ENCODE results near the gene RHBDF2.
"Not testable (repeated sequence)": the region's sequence is repeated elsewhere in the genome, so short reads cannot be mapped to it uniquely, and the experiment has no call there.

Gene RHBDF2

DNA sequence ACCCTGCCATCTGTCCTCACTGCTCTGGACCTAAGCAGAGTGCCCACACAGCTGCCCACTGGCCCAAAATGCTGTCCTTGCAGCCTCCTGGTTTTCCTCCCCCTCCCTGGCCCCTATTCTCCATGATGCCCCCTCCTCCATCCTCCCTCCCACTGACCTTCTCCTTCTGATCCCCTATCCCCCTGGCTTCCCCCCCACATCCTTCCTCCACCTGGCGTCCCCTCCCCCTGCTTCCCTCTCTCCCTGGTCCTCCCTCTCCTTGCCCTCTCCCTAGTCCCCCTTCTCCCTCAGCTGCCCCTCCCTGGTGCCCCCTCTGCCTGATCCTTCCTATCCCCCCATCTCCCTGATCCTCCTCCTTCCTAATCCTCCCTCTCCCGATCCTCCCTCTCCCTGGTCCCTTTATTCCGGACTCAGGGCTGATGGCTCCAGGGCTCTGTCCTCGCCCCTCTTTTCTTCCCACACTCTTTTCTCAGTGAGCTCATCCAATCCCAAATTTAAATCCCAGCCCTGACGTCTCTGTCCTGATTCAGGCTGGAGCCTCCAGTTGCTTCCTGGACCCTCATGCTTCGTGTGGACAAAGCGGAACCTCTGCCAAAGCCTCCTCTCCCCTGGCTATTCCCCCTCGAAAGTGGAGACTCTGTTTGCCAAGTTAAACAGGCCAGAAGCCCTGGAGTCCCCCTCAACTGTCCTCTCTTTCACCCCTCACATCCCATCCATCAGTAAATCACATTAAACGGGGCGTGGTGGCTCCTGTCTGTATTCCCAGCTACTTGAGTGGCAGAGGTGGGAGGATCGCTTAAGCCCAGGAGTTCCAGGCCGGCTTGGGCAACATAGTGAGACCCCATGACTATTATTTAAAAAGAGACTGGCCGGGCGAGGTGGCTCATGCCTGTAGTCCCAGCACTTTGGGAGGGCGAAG lies 18.1 kb upstream of the RHBDF2 start:
- TF ChIP-seq, protein P1, sequence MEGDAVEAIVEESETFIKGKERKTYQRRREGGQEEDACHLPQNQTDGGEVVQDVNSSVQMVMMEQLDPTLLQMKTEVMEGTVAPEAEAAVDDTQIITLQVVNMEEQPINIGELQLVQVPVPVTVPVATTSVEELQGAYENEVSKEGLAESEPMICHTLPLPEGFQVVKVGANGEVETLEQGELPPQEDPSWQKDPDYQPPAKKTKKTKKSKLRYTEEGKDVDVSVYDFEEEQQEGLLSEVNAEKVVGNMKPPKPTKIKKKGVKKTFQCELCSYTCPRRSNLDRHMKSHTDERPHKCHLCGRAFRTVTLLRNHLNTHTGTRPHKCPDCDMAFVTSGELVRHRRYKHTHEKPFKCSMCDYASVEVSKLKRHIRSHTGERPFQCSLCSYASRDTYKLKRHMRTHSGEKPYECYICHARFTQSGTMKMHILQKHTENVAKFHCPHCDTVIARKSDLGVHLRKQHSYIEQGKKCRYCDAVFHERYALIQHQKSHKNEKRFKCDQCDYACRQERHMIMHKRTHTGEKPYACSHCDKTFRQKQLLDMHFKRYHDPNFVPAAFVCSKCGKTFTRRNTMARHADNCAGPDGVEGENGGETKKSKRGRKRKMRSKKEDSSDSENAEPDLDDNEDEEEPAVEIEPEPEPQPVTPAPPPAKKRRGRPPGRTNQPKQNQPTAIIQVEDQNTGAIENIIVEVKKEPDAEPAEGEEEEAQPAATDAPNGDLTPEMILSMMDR (IDR thresholded peaks at IDR 0.05; ENCODE audit: borderline replicate concordance, insufficient read depth, low read depth, low read length) = no peak
- no peak overlapping the region for H3K4me3 ChIP-seq (ENCODE audit: low read depth, low read length)

DNA sequence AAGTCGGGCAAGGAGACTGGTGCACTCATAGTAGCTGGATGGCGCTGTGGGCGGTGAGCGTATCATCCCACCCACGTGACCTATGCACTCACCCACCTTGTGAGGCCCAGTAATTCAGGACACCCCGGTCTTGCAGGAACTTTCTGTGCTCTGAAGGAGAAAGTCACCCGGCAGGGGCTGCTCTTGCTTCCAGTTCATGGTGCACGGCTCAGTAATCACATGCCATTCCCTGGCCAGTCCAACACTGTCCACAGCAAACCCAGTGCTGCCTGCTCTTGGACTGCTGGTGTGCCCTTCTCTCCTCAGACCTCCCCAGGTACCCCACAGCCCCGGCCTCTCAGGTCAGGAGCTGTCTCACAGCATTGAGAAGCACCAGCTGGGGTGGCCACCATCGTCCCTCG lies 16.4 kb upstream of the RHBDF2 start:
- TF ChIP-seq, protein P1 (IDR thresholded peaks at IDR 0.05; ENCODE audit: borderline replicate concordance, insufficient read depth, low read depth, low read length) = no peak

DNA sequence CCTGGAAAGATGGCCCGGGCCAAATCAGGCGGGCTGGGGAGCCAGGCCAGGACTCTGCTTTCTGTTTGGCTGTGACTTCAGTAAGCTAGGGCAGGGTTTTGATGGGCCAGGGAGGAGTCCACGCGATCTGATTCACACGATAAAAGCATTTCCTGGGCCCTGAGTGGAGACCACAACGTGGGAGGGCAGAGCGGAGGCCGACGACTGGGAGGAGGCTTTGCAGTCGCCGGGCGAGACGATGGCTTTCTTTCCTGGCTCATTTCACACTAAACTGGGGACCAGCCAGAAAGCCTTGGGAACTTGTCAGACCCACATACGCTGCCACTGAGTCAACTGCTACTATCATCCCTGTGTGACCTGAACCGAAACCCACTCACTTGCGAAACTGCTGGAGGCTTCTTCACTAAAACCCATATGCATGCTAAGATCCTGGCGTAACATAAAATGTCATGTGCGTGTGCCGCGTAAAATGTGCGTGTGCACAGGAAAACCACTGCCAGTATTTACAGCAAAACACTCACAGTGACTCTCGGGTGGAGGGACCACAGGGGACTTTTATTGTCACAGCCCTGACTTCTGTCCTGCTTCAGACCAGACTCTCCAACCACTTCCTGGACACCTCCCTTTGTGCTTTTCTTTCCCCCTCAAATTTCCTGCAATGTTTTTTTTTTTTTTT lies 14.2 kb upstream of the RHBDF2 start:
- TF ChIP-seq, protein P1 (IDR thresholded peaks at IDR 0.05; ENCODE audit: borderline replicate concordance, insufficient read depth, low read depth, low read length) = no peak
- no peak overlapping the region for H3K4me3 ChIP-seq (ENCODE audit: low read depth, low read length)

More for the DNA sequence above, 16.4 kb upstream of the RHBDF2 start:
- no peak overlapping the region for H3K4me3 ChIP-seq (ENCODE audit: low read depth, low read length)

DNA sequence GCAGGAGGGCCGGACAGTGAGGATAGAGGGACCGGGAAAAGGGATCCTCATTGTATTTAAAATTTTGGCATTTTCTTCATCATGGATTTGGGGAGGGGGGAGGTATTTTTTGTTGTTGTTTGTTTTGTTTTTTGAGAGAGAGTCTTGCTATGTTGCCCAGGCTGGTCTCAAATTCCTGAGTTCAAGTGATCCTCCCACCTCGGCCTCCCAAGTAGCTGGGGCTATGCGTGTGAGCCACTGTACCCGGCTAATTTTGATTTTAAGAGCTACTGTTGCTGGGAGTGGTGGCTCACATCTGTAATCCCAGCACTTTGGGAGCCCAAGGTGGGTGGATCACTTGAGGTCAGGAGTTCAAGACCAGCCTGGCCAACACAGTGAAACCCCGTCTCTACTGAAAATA lies 13.1 kb upstream of the RHBDF2 start:
- H3K4me3 ChIP-seq (ENCODE audit: low read depth, low read length) = not testable (repeated sequence)

DNA sequence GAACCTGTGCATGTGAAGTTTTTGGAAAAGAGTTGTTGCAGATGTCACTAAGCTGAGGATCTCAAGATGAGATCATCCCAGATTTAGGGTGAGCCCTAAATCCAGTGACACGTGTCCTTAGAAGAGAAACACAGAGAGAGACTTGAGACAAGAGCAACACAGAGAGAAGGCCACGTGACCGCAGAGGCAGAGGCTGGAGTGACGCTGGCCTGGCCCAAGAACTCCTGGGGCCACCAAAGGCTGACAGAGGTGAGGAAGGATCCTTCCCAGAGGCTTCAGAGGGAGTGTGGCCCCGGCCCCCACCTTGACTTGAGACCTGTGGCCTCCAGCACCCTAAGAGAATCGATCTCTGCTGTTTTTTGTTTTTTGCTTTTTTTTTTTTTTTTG lies 12.1 kb upstream of the RHBDF2 start:
- H3K4me3 ChIP-seq (ENCODE audit: low read depth, low read length) = no peak overlapping the region
- TF ChIP-seq, protein P1 (IDR thresholded peaks at IDR 0.05; ENCODE audit: borderline replicate concordance, insufficient read depth, low read depth, low read length) = no peak

DNA sequence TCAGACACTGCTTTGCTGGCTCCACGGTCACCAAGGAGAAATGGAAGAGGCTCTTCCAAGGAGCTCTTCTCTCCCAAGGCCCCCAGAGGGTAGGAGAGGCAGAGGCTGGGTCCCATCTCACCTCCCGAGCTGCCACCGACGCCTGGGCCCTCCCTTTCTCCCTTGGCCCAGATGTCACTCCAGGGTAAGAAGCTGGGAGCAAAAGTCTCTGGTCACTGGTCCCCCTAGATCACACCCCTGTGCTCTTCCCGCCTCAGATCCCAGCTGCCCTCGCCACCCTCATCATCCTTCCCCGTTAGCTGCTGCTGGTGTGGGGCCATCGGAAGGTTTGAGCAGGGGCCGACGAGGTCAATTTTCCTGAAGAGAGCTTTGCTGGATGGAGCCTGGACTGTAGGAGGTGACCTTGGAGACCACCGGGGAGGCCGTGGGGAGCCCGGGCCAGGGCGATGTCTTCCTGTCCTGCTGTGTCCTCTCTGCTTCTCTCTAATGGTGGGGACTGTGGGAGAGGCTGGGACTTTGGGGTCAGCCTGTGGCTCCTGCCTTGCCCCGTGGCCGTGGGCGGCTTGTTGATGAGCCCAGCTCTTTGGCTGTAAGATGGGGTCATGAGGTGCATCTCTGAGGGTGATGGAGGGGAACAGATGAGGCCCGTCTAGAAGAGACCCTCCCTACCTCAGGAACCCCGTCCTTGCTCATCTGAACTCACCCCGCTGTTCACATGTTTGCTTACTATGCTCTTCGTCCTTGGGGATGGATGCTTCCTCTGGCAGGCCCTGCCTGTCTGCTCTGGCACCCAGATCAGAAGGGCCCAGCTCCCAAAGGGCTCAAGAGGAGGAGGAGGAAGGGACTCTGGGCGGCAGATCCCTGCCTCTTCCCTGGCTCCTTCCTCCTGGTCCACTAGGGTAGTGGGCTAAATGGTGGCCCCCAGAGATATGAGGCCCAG lies 11.4 kb upstream of the RHBDF2 start:
- TF ChIP-seq, protein P1 (IDR thresholded peaks at IDR 0.05; ENCODE audit: borderline replicate concordance, insufficient read depth, low read depth, low read length) = no peak
- no peak overlapping the region for H3K4me3 ChIP-seq (ENCODE audit: low read depth, low read length)

Data from GM12875 (cell line).